Esophagus squamous epithelium (tissue), 5 donors: ENCODE measurements around the gene EFCAB8. TPM values are rescaled to one million over a fixed set of nuclear protein-coding genes. Genes with fewer than 3 reads are reported as not detected.

Experiments used
- DNase-seq: peaks from one replicate; lab custom pipeline; 2025; lab: John Stamatoyannopoulos, UW
- H3K27ac ChIP-seq, 4 donors: fragments of 200-600 bp; sonication (generic); one replicate each; pipeline ENCODE4 v1.5.1; 2016 to 2019; ENCODE audit warnings: mild to moderate bottlenecking in 1 of 4
- H3K27me3 ChIP-seq, 4 donors: fragments of 200-600 bp; sonication (generic); 1 replicate in 3 of 4; 2 replicates in 1 of 4; pipeline versions ENCODE4 v1.5.1 to v1.6.0; 2017 to 2021; ENCODE audit warnings: antibody characterized with exemption in 1 of 4
- H3K36me3 ChIP-seq, 3 donors: fragments of 200-600 bp; sonication (generic); one replicate each; pipeline ENCODE4 v1.5.1; 2016 to 2019
- H3K4me1 ChIP-seq, 3 donors: fragments of 200-600 bp; sonication (generic); one replicate each; pipeline ENCODE4 v1.5.1; 2017 to 2019
- H3K4me3 ChIP-seq, 4 donors: fragments of 200-600 bp; sonication (generic); 1 replicate in 3 of 4; 2 replicates in 1 of 4; pipeline ENCODE4 v1.5.1; 2016 to 2019; ENCODE audit warnings: mild to moderate bottlenecking in 2 of 4, moderate library complexity in 1 of 4
- H3K9me3 ChIP-seq, 3 donors: fragments of 200-600 bp; sonication (generic); one replicate each; pipeline ENCODE4 v1.5.1; 2016 to 2019
- CTCF ChIP-seq, 6 experiments: fragments of 450-650 bp in 4 of 6; fragments of 200-600 bp in 2 of 6; sonication (generic) in 2 of 6; IDR thresholded peaks; one replicate each; pipeline ENCODE4 v1.5.1; 2016 to 2019; ENCODE audit warnings: antibody characterized with exemption in 6 of 6, mild to moderate bottlenecking in 4 of 6, moderate library complexity in 4 of 6
- POLR2A ChIP-seq, 4 donors: fragments of 450-650 bp; IDR thresholded peaks; one replicate each; pipeline ENCODE4 v1.6.1; 2017; ENCODE audit warnings: antibody characterized with exemption in 4 of 4, mild to moderate bottlenecking in 4 of 4, moderate library complexity in 3 of 4
- WGBS, 2 donors: methylation state at CpG; one replicate each; pipeline ENCODE4 v1.1.5; 2018; 5-methylcytosine and 5-hydroxymethylcytosine counted together
- intact Hi-C: fragments of 100-400 bp; cut with DNase I; formaldehyde crosslinking; loops from one replicate; pipeline ENCODE4 v1.15.0; 2022
- total RNA-seq, 4 donors: library from RNA; depleted of rRNA; stranded (reverse); fragments of >200 nt; gene quantifications; one replicate each; pipeline ENCODE4 v1.1.0, GENCODE V29; 2016
- donor health status: DM: yes; HTN: yes; CAD: no.

Gene EFCAB8
- total RNA-seq, 4 donors from 2014 or later = 0.38 TPM; not detected in 3

GRCh38 chr20:32966881-32967781, 108.4 kb downstream of the EFCAB8 start:
- Histone ChIP-seq H3K9me3 (no peaks in the 10 kb centered on the region), H3K4me3 (no peak overlapping the region), H3K36me3 (no peaks in the 10 kb centered on the region), H3K27me3 (peaks cover 0 to 13% (median 0%) of the 10 kb centered on the region in 4 donors), H3K27ac (peak overlapping the region in 2 of 4 donors; percentile 5 to 36), H3K4me1 (peaks cover 0 to 33% (median 11%) of the 10 kb centered on the region in 3 donors)
- 56 to 62% methylated on average over 8 to 13 of the region's 16 CpGs for WGBS, 2 donors
- DNase-seq = no peak
- TF ChIP-seq POLR2A (IDR thresholded peaks at IDR 0.05) = no peak
- no peak for TF ChIP-seq CTCF (IDR thresholded peaks at IDR 0.05)
- intact Hi-C loops = no loop called here

GRCh38 chr20:32967961-32968457, 109.3 kb downstream of the EFCAB8 start:
- H3K27ac ChIP-seq = no peak overlapping the region
- H3K27me3 ChIP-seq = peaks cover 0 to 13% (median 0%) of the 10 kb centered on the region in 4 donors
- TF ChIP-seq POLR2A (IDR thresholded peaks at IDR 0.05) = no peak
- no peak for TF ChIP-seq CTCF (IDR thresholded peaks at IDR 0.05)
- H3K4me3 ChIP-seq = no peak overlapping the region
- intact Hi-C loops = no loop called here
- WGBS, 2 donors = 68 to 81% methylated on average over 6 to 11 of the region's 16 CpGs
- no peaks in the 10 kb centered on the region for H3K36me3 ChIP-seq
- DNase-seq = no peak
- peaks cover 0 to 39% (median 11%) of the 10 kb centered on the region in 3 donors for H3K4me1 ChIP-seq
- H3K9me3 ChIP-seq = no peaks in the 10 kb centered on the region

GRCh38 chr20:32968478-32969241, 109.9 kb downstream of the EFCAB8 start:
- Histone ChIP-seq H3K27ac (no peak overlapping the region), H3K36me3 (no peaks in the 10 kb centered on the region), H3K27me3 (peaks cover 0 to 13% (median 0%) of the 10 kb centered on the region in 4 donors), H3K9me3 (no peaks in the 10 kb centered on the region), H3K4me3 (no peak overlapping the region), H3K4me1 (peaks cover 0 to 39% (median 11%) of the 10 kb centered on the region in 3 donors)
- 30 to 45% methylated on average over 9 to 13 of the region's 19 CpGs for whole genome bisulfite sequencing, 2 donors
- TF ChIP-seq CTCF (IDR thresholded peaks at IDR 0.05) (no peak), POLR2A (IDR thresholded peaks at IDR 0.05) (no peak)
- no peak for DNase-seq
- intact Hi-C loops = no loop called here

- no peak for DNase-seq
Measured at GRCh38 chr20:32969356-32970114, 110.8 kb downstream of the EFCAB8 start.

More at GRCh38 chr20:32969356-32970114, 110.8 kb downstream of the EFCAB8 start:
- WGBS, 2 donors = 88 to 95% methylated on average over 1 to 4 of the region's 13 CpGs
- no peak overlapping the region for H3K4me3 ChIP-seq
- intact Hi-C loops = no loop called here
- no peaks in the 10 kb centered on the region for H3K9me3 ChIP-seq
- no peaks in the 10 kb centered on the region for H3K36me3 ChIP-seq
- no peak overlapping the region for H3K27ac ChIP-seq
- TF ChIP-seq POLR2A (IDR thresholded peaks at IDR 0.05) = no peak
- no peak for TF ChIP-seq CTCF (IDR thresholded peaks at IDR 0.05)
- peaks cover 0 to 39% (median 11%) of the 10 kb centered on the region in 3 donors for H3K4me1 ChIP-seq
- H3K27me3 ChIP-seq = peaks cover 0 to 13% (median 0%) of the 10 kb centered on the region in 4 donors
